Astrocyte (in vitro differentiated cells and primary cell): Measurements from ENCODE around the gene PTPRD.

ENCODE experiments used
- EZH2 ChIP-seq: IDR thresholded peaks from 2 replicates; pipeline ENCODE4 v1.6.1; 2012; ENCODE audit warnings: mild to moderate bottlenecking, low read length, inconsistent platforms; ENCODE audit not compliant: insufficient read depth
- TF ChIP-seq, protein P1 (sequence below): IDR thresholded peaks from 2 replicates; pipeline ENCODE4 v1.5.1; 2011; ENCODE audit warnings: low read depth, mild to moderate bottlenecking, inconsistent platforms, low read length, moderate library complexity; ENCODE audit not compliant: insufficient read depth

DNA sequence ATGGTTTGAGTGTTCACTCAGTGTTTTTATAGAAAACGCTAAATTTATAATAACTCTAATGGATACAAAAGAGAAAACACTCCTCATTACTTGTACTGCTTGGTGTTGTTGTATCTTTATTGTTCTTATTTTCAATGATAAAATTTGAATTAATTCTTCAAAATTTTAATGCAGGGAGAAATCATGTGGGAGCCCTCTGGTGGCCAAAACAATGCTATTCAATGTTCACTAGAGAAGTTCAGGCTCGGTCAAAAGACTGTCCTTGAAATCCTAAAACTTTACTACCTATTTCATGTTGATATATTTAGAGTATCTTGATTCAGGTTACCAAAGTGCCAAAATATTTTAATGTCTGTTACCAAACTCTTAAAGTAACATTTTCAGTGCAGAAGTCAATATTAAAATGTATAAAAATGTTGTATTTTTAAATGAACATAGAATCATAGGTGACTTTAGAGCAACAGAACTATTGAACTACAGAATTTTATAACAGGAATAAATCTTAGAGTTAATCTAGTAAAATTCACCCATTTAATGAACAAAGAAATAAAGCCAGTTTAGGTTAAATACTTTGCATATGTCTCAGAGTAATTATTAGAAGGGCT, 1259.8 kb downstream of the PTPRD start:
- TF ChIP-seq, protein P1, sequence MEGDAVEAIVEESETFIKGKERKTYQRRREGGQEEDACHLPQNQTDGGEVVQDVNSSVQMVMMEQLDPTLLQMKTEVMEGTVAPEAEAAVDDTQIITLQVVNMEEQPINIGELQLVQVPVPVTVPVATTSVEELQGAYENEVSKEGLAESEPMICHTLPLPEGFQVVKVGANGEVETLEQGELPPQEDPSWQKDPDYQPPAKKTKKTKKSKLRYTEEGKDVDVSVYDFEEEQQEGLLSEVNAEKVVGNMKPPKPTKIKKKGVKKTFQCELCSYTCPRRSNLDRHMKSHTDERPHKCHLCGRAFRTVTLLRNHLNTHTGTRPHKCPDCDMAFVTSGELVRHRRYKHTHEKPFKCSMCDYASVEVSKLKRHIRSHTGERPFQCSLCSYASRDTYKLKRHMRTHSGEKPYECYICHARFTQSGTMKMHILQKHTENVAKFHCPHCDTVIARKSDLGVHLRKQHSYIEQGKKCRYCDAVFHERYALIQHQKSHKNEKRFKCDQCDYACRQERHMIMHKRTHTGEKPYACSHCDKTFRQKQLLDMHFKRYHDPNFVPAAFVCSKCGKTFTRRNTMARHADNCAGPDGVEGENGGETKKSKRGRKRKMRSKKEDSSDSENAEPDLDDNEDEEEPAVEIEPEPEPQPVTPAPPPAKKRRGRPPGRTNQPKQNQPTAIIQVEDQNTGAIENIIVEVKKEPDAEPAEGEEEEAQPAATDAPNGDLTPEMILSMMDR = peak; percentile 67
- no peak for TF ChIP-seq EZH2
